CD8-positive, alpha-beta memory T cell (primary cell): Measurements from ENCODE around the gene IGFALS. TPM values are rescaled to one million over a fixed set of nuclear protein-coding genes. Genes with fewer than 3 reads are reported as not detected.

ENCODE experiments used
- CTCF ChIA-PET: fragments of 350-600 bp; sonication (Branson Sonifier 250); formaldehyde crosslinking; loops from one replicate; lab custom pipeline; 2021; ENCODE audit warnings: antibody characterized with exemption; lab: Charles Lee
- POLR2A ChIA-PET: fragments of 350-600 bp; sonication (Branson Sonifier 250); formaldehyde crosslinking; loops from one replicate; lab custom pipeline; 2021; ENCODE audit warnings: antibody characterized with exemption; lab: Charles Lee
- DNase-seq, 5 donors: peaks; one replicate each; pipeline versions ENCODE4 v3.0.0 to v3.0.0-alpha.2; 2020 to 2022; ENCODE audit warnings: mixed read lengths in 1 of 5
- H3K27ac ChIP-seq: one replicate; pipeline ENCODE4 v1.7.0; 2013; ENCODE audit warnings: low read depth, mild to moderate bottlenecking, low read length, moderate library complexity
- H3K27me3 ChIP-seq: 2 replicates; pipeline ENCODE4 v1.7.0; 2013; ENCODE audit warnings: low read length, mild to moderate bottlenecking; ENCODE audit not compliant: insufficient read depth, poor library complexity, severe bottlenecking
- H3K36me3 ChIP-seq: 2 replicates; pipeline ENCODE4 v1.7.0; 2013; ENCODE audit warnings: mild to moderate bottlenecking, low read length, moderate library complexity; ENCODE audit not compliant: insufficient read depth
- H3K4me1 ChIP-seq: 2 replicates; pipeline ENCODE4 v1.7.0; 2013; ENCODE audit warnings: mild to moderate bottlenecking, low read length, moderate library complexity; ENCODE audit not compliant: insufficient read depth
- H3K4me3 ChIP-seq: 2 replicates; pipeline ENCODE4 v1.7.0; 2013; ENCODE audit warnings: mild to moderate bottlenecking, low read length
- H3K9me3 ChIP-seq: 2 replicates; pipeline ENCODE4 v1.7.0; 2013; ENCODE audit warnings: mild to moderate bottlenecking, low read length
- H3K27ac Mint-ChIP-seq, 8 donors: one replicate each; pipeline ENCODE4 v1.8.0; 2020 to 2021; ENCODE audit warnings: mixed read lengths in 8 of 8, mild to moderate bottlenecking in 6 of 8, inconsistent platforms in 3 of 8, moderate library complexity in 3 of 8
- H3K27me3 Mint-ChIP-seq, 2 donors: one replicate each; pipeline ENCODE4 v1.8.0; 2020 to 2021; ENCODE audit warnings: mixed read lengths in 2 of 2, mild to moderate bottlenecking in 1 of 2, moderate library complexity in 1 of 2
- H3K36me3 Mint-ChIP-seq, 3 donors: one replicate each; pipeline ENCODE4 v1.8.0; 2020 to 2021; ENCODE audit warnings: mixed read lengths in 3 of 3, inconsistent platforms in 1 of 3, mild to moderate bottlenecking in 1 of 3
- H3K4me1 Mint-ChIP-seq, 3 donors: one replicate each; pipeline ENCODE4 v1.8.0; 2020 to 2021; ENCODE audit warnings: mixed read lengths in 3 of 3, inconsistent platforms in 1 of 3, mild to moderate bottlenecking in 1 of 3
- H3K4me3 Mint-ChIP-seq, 7 donors: one replicate each; pipeline ENCODE4 v1.8.0; 2020 to 2021; ENCODE audit warnings: mixed read lengths in 7 of 7, mild to moderate bottlenecking in 6 of 7, moderate library complexity in 4 of 7, inconsistent platforms in 2 of 7
- H3K9me3 Mint-ChIP-seq, 5 donors: one replicate each; pipeline ENCODE4 v1.8.0; 2020 to 2022; ENCODE audit warnings: mixed read lengths in 5 of 5, mild to moderate bottlenecking in 3 of 5, moderate library complexity in 2 of 5, inconsistent platforms in 1 of 5
- polyA plus RNA-seq: library from polyadenylated mRNA; unstranded; fragments of 300-500 nt; fragmentation: Illumina TruSeq; gene quantifications from one replicate; pipeline ENCODE4 v1.2.3, GENCODE V29; 2021
- total RNA-seq, 2 experiments: library from RNA; stranded (reverse); gene quantifications; one replicate each; pipeline ENCODE4 v1.2.3, GENCODE V29; 2021

The IGFALS gene
- total and polyA plus RNA-seq, 3 experiments from 2014 or later: not detected

- no peaks in the 10 kb centered on the region for H3K9me3 ChIP-seq
- no peak overlapping the region for H3K4me3 ChIP-seq
- no peak for DNase-seq
- no peaks in the 10 kb centered on the region for H3K27me3 ChIP-seq
- Mint-ChIP-seq H3K9me3 (no peaks in the 10 kb centered on the region), H3K36me3 (peaks cover 0 to 64% (median 0%) of the 10 kb centered on the region in 3 donors), H3K4me3 (no peak overlapping the region), H3K27me3 (no peaks in the 10 kb centered on the region), H3K4me1 (peaks cover 8 to 13% (median 10%) of the 10 kb centered on the region in 3 donors), H3K27ac (no peak overlapping the region)
- POLR2A ChIA-PET: no interaction called here
- CTCF ChIA-PET: interaction anchor here (1.6 kb wide), 1 partner anchor 30 kb away, joined by 3 read pairs; the partner anchor contains the start of genes NUBP2 and SPSB3
- H3K4me1 ChIP-seq: peaks cover 10% of the 10 kb centered on the region
- H3K36me3 ChIP-seq: peaks cover 22% of the 10 kb centered on the region
- no peak overlapping the region for H3K27ac ChIP-seq
Observed at GRCh38 chr16:1752853-1753252, 40.7 kb downstream of the IGFALS start.

- no peaks in the 10 kb centered on the region for H3K27me3 ChIP-seq
- peaks cover 22% of the 10 kb centered on the region for H3K36me3 ChIP-seq
- CTCF ChIA-PET: no interaction called here
Observed at GRCh38 chr16:1751946-1752345, 41.6 kb downstream of the IGFALS start.

DNA sequence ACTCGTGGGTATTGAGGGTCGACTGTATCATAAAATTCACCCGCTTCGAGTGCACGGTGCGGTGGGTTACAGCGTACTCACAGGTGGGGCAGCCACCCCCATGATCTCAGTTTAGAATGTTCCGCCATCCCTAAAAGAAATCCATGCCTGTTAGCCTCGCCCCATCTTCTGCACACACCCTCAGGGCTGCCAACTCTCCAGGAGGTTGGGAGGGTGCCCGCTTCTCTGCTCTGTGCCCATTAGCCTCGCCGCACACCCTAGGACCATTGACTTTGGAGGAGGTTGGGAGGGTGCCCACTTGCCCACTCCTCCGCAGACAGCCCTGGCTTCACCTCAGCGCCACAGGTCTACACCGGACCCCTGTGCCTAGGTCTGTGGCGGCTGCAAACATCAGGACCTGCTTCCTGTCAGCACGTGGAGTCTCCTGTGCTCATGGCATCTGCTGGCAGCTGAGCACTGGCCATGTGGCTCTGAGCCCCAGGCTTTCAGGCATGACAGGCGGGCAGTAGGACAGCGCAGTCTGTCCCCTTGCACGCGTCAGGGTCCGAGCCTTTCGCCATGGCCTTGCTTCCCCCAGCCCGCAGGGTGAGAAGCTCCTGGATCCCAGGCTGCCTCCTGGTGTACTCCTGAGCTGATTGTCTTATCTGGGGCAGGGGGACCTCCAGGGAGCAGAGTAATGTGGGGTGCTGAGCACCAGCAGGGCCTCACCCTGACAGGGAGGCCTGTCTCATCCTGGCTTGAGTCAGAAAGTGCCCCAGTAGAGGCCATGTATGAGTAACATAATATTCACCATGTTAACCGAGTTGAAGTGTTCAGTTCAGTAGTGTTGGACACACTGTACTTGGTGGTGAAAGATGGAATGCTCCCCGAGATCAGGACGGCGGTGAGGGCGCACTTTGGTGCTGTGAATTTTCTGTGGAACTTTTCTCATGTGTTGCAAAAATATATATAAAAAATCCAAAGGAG is 44.1 kb downstream of the IGFALS start:
- Mint-ChIP-seq H3K27me3 (no peaks in the 10 kb centered on the region), H3K4me3 (no peak overlapping the region), H3K4me1 (no peaks in the 10 kb centered on the region), H3K36me3 (peaks cover 0 to 73% (median 4%) of the 10 kb centered on the region in 3 donors), H3K9me3 (no peaks in the 10 kb centered on the region), H3K27ac (no peak overlapping the region)
- H3K4me3 ChIP-seq: no peak overlapping the region
- no peak for DNase-seq
- peaks cover 22% of the 10 kb centered on the region for H3K36me3 ChIP-seq
- CTCF ChIA-PET: no interaction called here
- no peaks in the 10 kb centered on the region for H3K27me3 ChIP-seq
- H3K27ac ChIP-seq: no peak overlapping the region
- POLR2A ChIA-PET: no interaction called here
- no peaks in the 10 kb centered on the region for H3K4me1 ChIP-seq
- no peaks in the 10 kb centered on the region for H3K9me3 ChIP-seq

More at GRCh38 chr16:1751946-1752345, 41.6 kb downstream of the IGFALS start:
- Mint-ChIP-seq H3K27me3 (no peaks in the 10 kb centered on the region), H3K4me3 (no peak overlapping the region), H3K27ac (peak overlapping the region in 1 of 8 donors; percentile 87), H3K9me3 (no peaks in the 10 kb centered on the region), H3K36me3 (peaks cover 0 to 68% (median 0%) of the 10 kb centered on the region in 3 donors), H3K4me1 (peaks cover 4 to 6% (median 5%) of the 10 kb centered on the region in 3 donors)
- H3K4me3 ChIP-seq: no peak overlapping the region
- POLR2A ChIA-PET: no interaction called here
- peaks cover 2% of the 10 kb centered on the region for H3K4me1 ChIP-seq
- no peak for DNase-seq
- no peaks in the 10 kb centered on the region for H3K9me3 ChIP-seq
- no peak overlapping the region for H3K27ac ChIP-seq

DNA sequence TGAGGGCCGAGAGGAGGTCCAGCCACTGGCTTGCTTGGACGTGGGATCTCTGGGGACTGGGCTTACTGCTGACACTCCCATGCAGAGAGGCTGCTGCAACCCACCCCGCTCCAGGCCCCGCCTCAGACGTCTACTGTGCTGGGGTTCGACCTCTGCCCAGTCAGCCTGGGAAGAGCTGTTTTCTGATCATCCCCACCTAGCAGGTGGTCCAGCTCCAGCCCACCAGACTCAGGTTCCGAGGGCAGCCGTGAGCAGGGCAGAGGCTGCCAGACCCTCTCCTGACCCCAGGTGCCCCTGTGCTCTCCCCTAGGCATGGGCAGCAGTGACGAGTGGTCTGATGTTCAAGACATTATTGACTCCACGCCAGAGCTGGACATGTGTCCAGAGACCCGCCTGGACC is 45.6 kb downstream of the IGFALS start:
- ChIA-PET POLR2A (no interaction called here), CTCF (no interaction called here)
- Histone ChIP-seq H3K4me3 (no peak overlapping the region), H3K36me3 (peaks cover 22% of the 10 kb centered on the region), H3K9me3 (no peaks in the 10 kb centered on the region), H3K27ac (no peak overlapping the region), H3K4me1 (no peaks in the 10 kb centered on the region), H3K27me3 (no peaks in the 10 kb centered on the region)
- peaks cover 0 to 80% (median 4%) of the 10 kb centered on the region in 3 donors for H3K36me3 Mint-ChIP-seq
- no peaks in the 10 kb centered on the region for H3K27me3 Mint-ChIP-seq
- no peaks in the 10 kb centered on the region for H3K9me3 Mint-ChIP-seq
- H3K4me1 Mint-ChIP-seq: no peaks in the 10 kb centered on the region
- H3K27ac Mint-ChIP-seq: no peak overlapping the region
- no peak for DNase-seq
- H3K4me3 Mint-ChIP-seq: no peak overlapping the region

- Histone ChIP-seq H3K9me3 (no peaks in the 10 kb centered on the region), H3K27ac (no peak overlapping the region), H3K27me3 (no peaks in the 10 kb centered on the region), H3K4me3 (no peak overlapping the region), H3K4me1 (no peaks in the 10 kb centered on the region), H3K36me3 (peaks cover 16% of the 10 kb centered on the region)
- no peak overlapping the region for H3K27ac Mint-ChIP-seq
- no peaks in the 10 kb centered on the region for H3K4me1 Mint-ChIP-seq
- H3K9me3 Mint-ChIP-seq: no peaks in the 10 kb centered on the region
- no peak for DNase-seq
- peaks cover 0 to 70% (median 4%) of the 10 kb centered on the region in 3 donors for H3K36me3 Mint-ChIP-seq
- POLR2A ChIA-PET: no interaction called here
- H3K27me3 Mint-ChIP-seq: no peaks in the 10 kb centered on the region
- H3K4me3 Mint-ChIP-seq: no peak overlapping the region
- CTCF ChIA-PET: no interaction called here
Observed at GRCh38 chr16:1746693-1747195, 46.8 kb downstream of the IGFALS start.

DNA sequence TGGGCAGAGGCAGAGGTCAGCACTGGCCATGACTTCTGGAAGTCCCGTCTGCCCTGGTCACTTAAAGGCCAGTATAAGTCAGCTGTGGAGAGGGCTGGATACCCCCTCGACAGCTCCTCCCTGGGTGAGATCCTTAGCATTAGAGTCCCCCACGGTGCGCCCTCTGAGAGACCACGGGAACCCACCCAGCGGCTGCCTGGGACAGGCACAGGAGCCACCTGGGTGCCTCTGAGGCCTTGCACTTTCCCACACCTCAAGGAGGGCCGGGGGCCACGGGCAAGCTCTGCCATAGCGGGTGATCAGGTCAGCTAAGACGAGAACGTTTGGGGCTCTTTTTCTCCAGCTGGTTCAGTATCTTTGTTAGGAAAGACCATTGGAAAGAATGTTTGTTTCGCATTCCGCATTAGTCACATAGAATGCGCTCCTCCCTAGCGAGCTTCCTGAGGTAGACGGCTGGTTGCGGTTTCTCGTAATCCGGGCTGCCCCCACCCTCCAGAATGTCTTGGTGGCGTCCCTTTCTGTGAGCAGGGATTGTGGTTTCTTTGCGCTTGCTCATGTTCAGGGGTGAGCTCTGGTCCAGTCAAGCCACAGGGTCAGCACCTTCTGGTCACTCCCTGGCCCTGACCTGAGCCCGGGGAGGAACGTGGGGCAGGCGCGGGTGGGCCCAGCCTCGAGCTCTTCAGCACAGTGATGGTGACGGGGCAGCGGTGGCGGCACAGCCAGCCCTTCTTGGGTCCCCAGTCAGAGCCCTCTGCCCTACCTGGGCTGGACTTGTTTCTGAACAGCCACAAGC is 47.4 kb downstream of the IGFALS start:
- H3K36me3 ChIP-seq: peaks cover 16% of the 10 kb centered on the region
- H3K27ac Mint-ChIP-seq: no peak overlapping the region

GRCh38 chr16:1745181-1745899 is 48.2 kb downstream of the IGFALS start:
- Histone ChIP-seq H3K9me3 (no peaks in the 10 kb centered on the region), H3K27me3 (no peaks in the 10 kb centered on the region), H3K4me3 (no peak overlapping the region), H3K27ac (no peak overlapping the region), H3K4me1 (no peaks in the 10 kb centered on the region), H3K36me3 (peaks cover 16% of the 10 kb centered on the region)
- no peaks in the 10 kb centered on the region for H3K9me3 Mint-ChIP-seq
- H3K4me1 Mint-ChIP-seq: no peaks in the 10 kb centered on the region
- ChIA-PET CTCF (interaction anchor here (1.3 kb wide), 1 partner anchor 40 kb away, joined by 4 read pairs; no protein-coding TSS in a partner anchor), POLR2A (no interaction called here)
- H3K27me3 Mint-ChIP-seq: no peaks in the 10 kb centered on the region
- no peak overlapping the region for H3K4me3 Mint-ChIP-seq
- peaks cover 0 to 64% (median 4%) of the 10 kb centered on the region in 3 donors for H3K36me3 Mint-ChIP-seq
- peak overlapping the region in 2 of 8 donors; percentile 67 to 91 for H3K27ac Mint-ChIP-seq
- no peak for DNase-seq

More for the DNA sequence above, 47.4 kb downstream of the IGFALS start:
- H3K9me3 ChIP-seq: no peaks in the 10 kb centered on the region
- CTCF ChIA-PET: interaction anchor here (1.3 kb wide), 1 partner anchor 40 kb away, joined by 4 read pairs; no protein-coding TSS in a partner anchor
- H3K9me3 Mint-ChIP-seq: no peaks in the 10 kb centered on the region
- POLR2A ChIA-PET: no interaction called here
- no peak overlapping the region for H3K4me3 ChIP-seq
- H3K36me3 Mint-ChIP-seq: peaks cover 0 to 66% (median 4%) of the 10 kb centered on the region in 3 donors
- H3K27me3 Mint-ChIP-seq: no peaks in the 10 kb centered on the region
- H3K27me3 ChIP-seq: no peaks in the 10 kb centered on the region
- no peaks in the 10 kb centered on the region for H3K4me1 ChIP-seq
- DNase-seq: no peak
- no peak overlapping the region for H3K4me3 Mint-ChIP-seq
- no peaks in the 10 kb centered on the region for H3K4me1 Mint-ChIP-seq
- no peak overlapping the region for H3K27ac ChIP-seq
